OCI-LY1 (cell line): ENCODE measurements around the gene CD84.

ENCODE experiments used
- CTCF ChIP-seq: fragments of 200-600 bp; sonication (generic), shearing (Covaris generic); IDR thresholded peaks from 2 replicates; pipeline ENCODE4 v1.5.1; 2017; ENCODE audit warnings: mild to moderate bottlenecking, antibody characterized with exemption, low read length, moderate library complexity, mixed read lengths
- EZH2 ChIP-seq: fragments of 200-600 bp; sonication (generic), shearing (Covaris generic); IDR thresholded peaks from 2 replicates; pipeline ENCODE4 v1.8.0; 2017; ENCODE audit warnings: borderline replicate concordance, mixed run types, mild to moderate bottlenecking, antibody characterized with exemption, low read length, moderate library complexity, mixed read lengths

GRCh38 chr1:160622501-160623226 is 43.4 kb upstream of the CD84 start:
- TF ChIP-seq CTCF: no peak
- no peak for TF ChIP-seq EZH2
